GM12878 (cell line): ENCODE data around the gene OSBPL2. TPM values are rescaled to one million over a fixed set of nuclear protein-coding genes. Genes with fewer than 3 reads are reported as not detected.

Experiments used
- BCL11A ChIP-seq: IDR thresholded peaks from 2 replicates; pipeline ENCODE4 v1.6.1; 2011; ENCODE audit warnings: low read depth, low read length
- CEBPZ ChIP-seq: fragments of 150-350 bp; IDR thresholded peaks from 2 replicates; pipeline ENCODE4 v1.6.1; 2016; ENCODE audit warnings: low read depth, low read length
- EGR1 ChIP-seq, 2 experiments: IDR thresholded peaks; 1 replicate in 1 of 2; 2 replicates in 1 of 2; pipeline ENCODE4 v1.6.1; 2011 to 2012; ENCODE audit warnings: low read depth in 2 of 2, low read length in 2 of 2, borderline replicate concordance in 1 of 2, mild to moderate bottlenecking in 1 of 2, moderate library complexity in 1 of 2
- LARP7 ChIP-seq: fragments of 450-650 bp; IDR thresholded peaks from 2 replicates; pipeline ENCODE4 v1.6.1; 2017; ENCODE audit warnings: mild to moderate bottlenecking
- POLR2AphosphoS2 ChIP-seq: IDR thresholded peaks from 2 replicates; pipeline ENCODE4 v1.6.1; 2011; ENCODE audit warnings: low read depth, mild to moderate bottlenecking, low read length, improper control_type of control experiment, moderate library complexity
- RBBP5 ChIP-seq: fragments of 200-600 bp; sonication (generic); conservative IDR thresholded peaks from 2 replicates; pipeline ENCODE4 v1.6.1; 2016
- RELA ChIP-seq: fragments of 450-650 bp; IDR thresholded peaks from 2 replicates; pipeline ENCODE4 v1.8.0; 2014; ENCODE audit warnings: borderline replicate concordance; ENCODE audit not compliant: partially characterized antibody
- SP1 ChIP-seq: IDR thresholded peaks from one replicate; pipeline ENCODE4 v1.6.1; 2011; ENCODE audit warnings: low read depth, low read length
- polyA plus RNA-seq, 11 experiments: library from polyadenylated mRNA; depleted of rRNA in 4 of 11; unstranded in 6 of 11; stranded (reverse) in 5 of 11; fragments of >200 nt; fragmentation: Nextera tagmentation in 4 of 11; fragmentation: Illumina TruSeq in 1 of 11; extraction: Ambion mirVana in 4 of 11; extraction: Trizol in 1 of 11; gene quantifications; 1 replicate in 1 of 11; 2 replicates in 10 of 11; pipeline versions ENCODE4 v1.2.1 to v1.2.3, GENCODE V29; 2011 to 2016; ENCODE audit warnings: inconsistent platforms in 2 of 11, missing spikeins in 2 of 11, low read depth in 1 of 11
- total RNA-seq, 4 experiments: library from RNA; depleted of rRNA in 3 of 4; stranded (reverse); fragments of >200 nt in 3 of 4; fragmentation: Illumina TruSeq in 1 of 4; extraction: Trizol in 1 of 4; gene quantifications; 2 replicates each; pipeline versions ENCODE4 v1.2.1 to v1.2.3, GENCODE V29; 2013 to 2021
- TF ChIP-seq, protein P1 (sequence below): fragments of 150-350 bp; IDR thresholded peaks from 2 replicates; pipeline ENCODE4 v1.6.1; 2014; ENCODE audit warnings: mild to moderate bottlenecking, low read depth, low read length

OSBPL2 gene
- total and polyA plus RNA-seq, 10 of the 15 experiments (the other 5 are each of a cell fraction or from before 2014, with no cell fraction given), result 2.8 to 22.3 (median 14.7) TPM

DNA sequence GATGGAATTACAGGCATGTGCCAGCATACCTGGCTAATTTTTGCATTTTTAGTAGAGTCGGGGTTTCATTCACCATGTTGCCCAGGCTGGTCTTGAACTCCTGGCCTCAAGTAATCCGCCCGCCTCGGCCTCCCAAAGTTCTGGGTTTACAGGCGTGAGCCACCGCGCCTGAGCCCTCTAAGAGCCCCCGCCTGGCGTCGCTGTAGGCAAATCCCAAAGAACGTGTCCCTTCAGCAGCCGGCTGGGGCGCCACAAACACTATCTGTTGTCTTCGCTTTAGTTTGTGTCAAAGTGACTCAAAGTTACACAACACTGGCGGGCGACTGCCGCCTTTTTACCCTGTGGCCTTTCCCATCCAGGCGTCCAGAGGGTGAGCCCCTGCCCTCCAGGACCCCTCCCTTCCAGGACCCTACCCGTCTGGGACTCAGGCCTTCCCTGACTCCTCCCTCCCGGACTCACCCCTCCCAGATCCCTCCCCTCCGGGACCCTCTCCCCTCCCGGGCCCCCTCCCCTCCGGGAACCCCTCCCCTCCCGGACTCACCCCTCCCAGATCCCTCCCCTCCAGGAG, 63.5 kb downstream of the OSBPL2 start (continued):
- TF ChIP-seq RBBP5, result no peak
- peak; percentile 58 for TF ChIP-seq RELA
- TF ChIP-seq, protein P1, sequence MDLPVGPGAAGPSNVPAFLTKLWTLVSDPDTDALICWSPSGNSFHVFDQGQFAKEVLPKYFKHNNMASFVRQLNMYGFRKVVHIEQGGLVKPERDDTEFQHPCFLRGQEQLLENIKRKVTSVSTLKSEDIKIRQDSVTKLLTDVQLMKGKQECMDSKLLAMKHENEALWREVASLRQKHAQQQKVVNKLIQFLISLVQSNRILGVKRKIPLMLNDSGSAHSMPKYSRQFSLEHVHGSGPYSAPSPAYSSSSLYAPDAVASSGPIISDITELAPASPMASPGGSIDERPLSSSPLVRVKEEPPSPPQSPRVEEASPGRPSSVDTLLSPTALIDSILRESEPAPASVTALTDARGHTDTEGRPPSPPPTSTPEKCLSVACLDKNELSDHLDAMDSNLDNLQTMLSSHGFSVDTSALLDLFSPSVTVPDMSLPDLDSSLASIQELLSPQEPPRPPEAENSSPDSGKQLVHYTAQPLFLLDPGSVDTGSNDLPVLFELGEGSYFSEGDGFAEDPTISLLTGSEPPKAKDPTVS, result no peak
- no peak for TF ChIP-seq CEBPZ
- no peak for TF ChIP-seq LARP7
- TF ChIP-seq BCL11A, result no peak
- TF ChIP-seq SP1, result peak; percentile 23
- TF ChIP-seq POLR2AphosphoS2, result no peak
- TF ChIP-seq EGR1 (IDR thresholded peaks at IDR 0.05; ENCODE audit: borderline replicate concordance in 1 of 2, low read depth in 2 of 2, low read length in 2 of 2), result no peak
